Measurements from ENCODE around the gene LRFN5. TPM values are rescaled to one million over a fixed set of nuclear protein-coding genes. Genes with fewer than 3 reads are reported as not detected.

LRFN5 gene
- polyA plus RNA-seq, 2 donors, result 0.14 to 0.24 TPM

- no peak overlapping the region for H3K4me3 ChIP-seq (ENCODE audit: low read depth in 1 of 2, low read length in 2 of 2)
- no peaks in the 10 kb centered on the region for H3K36me3 ChIP-seq (ENCODE audit: control insufficient read depth in 2 of 2, insufficient read depth in 2 of 2, low read length in 1 of 2)
- whole genome bisulfite sequencing, 2 donors, result 65 to 69% methylated on average over 5 of the region's 5 CpGs
- H3K4me1 ChIP-seq (ENCODE audit: control insufficient read depth in 2 of 2, insufficient read depth in 2 of 2, low read length in 1 of 2), result no peaks in the 10 kb centered on the region
- H3K27me3 ChIP-seq (ENCODE audit: control insufficient read depth in 1 of 2, insufficient read depth in 2 of 2, low read length in 2 of 2), result no peaks in the 10 kb centered on the region
- no peak overlapping the region for H3K27ac ChIP-seq (ENCODE audit: low read depth in 2 of 2, low read length in 1 of 2)
- H3K9me3 ChIP-seq (ENCODE audit: control insufficient read depth in 2 of 2, insufficient read depth in 1 of 2, low read depth in 1 of 2, low read length in 1 of 2), result peaks cover 0 to 3% of the 10 kb centered on the region in 2 donors
Measured at GRCh38 chr14:41806366-41806975, 199.8 kb downstream of the LRFN5 start.

DNA sequence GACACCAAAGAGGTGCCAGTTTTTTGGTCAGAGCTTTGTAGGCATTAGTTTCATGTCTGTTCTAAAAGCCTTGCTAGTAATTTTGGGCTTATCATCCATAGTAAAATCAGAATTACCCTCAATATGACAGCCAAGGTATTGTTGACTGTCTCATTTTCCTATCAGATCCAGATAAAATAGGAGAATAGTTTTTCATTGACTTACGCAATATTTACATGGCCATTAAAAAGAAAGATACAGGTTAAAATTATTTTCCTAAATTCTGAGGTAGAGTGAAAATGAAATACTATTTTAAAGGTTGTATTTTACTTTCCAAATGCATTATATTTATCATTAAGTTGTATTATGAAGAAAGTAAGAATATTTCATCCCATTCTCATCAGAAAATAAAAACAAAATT lies 203.7 kb downstream of the LRFN5 start:
- Histone ChIP-seq H3K9me3 (ENCODE audit: control insufficient read depth in 2 of 2, insufficient read depth in 1 of 2, low read depth in 1 of 2, low read length in 1 of 2) (no peaks in the 10 kb centered on the region), H3K27ac (ENCODE audit: low read depth in 2 of 2, low read length in 1 of 2) (no peak overlapping the region), H3K4me1 (ENCODE audit: control insufficient read depth in 2 of 2, insufficient read depth in 2 of 2, low read length in 1 of 2) (no peaks in the 10 kb centered on the region), H3K36me3 (ENCODE audit: control insufficient read depth in 2 of 2, insufficient read depth in 2 of 2, low read length in 1 of 2) (no peaks in the 10 kb centered on the region), H3K27me3 (ENCODE audit: control insufficient read depth in 1 of 2, insufficient read depth in 2 of 2, low read length in 2 of 2) (no peaks in the 10 kb centered on the region), H3K4me3 (ENCODE audit: low read depth in 1 of 2, low read length in 2 of 2) (no peak overlapping the region)
- 82 to 95% methylated on average over 1 of the region's 1 CpG for WGBS, 2 donors

GRCh38 chr14:41817626-41818025 lies 210.9 kb downstream of the LRFN5 start:
- Histone ChIP-seq H3K27me3 (ENCODE audit: control insufficient read depth in 1 of 2, insufficient read depth in 2 of 2, low read length in 2 of 2) (no peaks in the 10 kb centered on the region), H3K9me3 (ENCODE audit: control insufficient read depth in 2 of 2, insufficient read depth in 1 of 2, low read depth in 1 of 2, low read length in 1 of 2) (no peaks in the 10 kb centered on the region), H3K36me3 (ENCODE audit: control insufficient read depth in 2 of 2, insufficient read depth in 2 of 2, low read length in 1 of 2) (no peaks in the 10 kb centered on the region), H3K27ac (ENCODE audit: low read depth in 2 of 2, low read length in 1 of 2) (no peak overlapping the region), H3K4me1 (ENCODE audit: control insufficient read depth in 2 of 2, insufficient read depth in 2 of 2, low read length in 1 of 2) (no peaks in the 10 kb centered on the region), H3K4me3 (ENCODE audit: low read depth in 1 of 2, low read length in 2 of 2) (no peak overlapping the region)
- WGBS, 2 donors, result 67 to 78% methylated on average over 1 of the region's 1 CpG

DNA sequence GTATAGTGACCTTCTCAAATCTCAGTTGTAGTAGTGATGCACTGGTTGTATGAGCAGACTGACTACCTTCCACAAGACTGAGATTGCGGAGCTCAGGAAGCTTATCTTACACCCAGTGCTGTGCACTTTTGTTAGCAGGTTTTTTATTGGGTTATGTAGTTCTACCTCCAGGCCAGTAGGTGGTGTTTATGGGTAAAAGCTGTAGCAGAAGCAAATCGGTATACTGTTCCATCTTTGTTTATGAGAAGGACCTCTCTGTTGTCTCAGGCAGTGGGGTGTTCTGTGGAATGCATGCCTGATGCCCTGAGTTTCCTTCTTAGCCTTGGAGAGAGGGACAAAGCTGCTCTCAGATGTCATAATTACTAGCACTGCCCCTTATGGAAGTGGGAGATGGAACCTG lies 217.8 kb downstream of the LRFN5 start:
- no peaks in the 10 kb centered on the region for H3K27me3 ChIP-seq (ENCODE audit: control insufficient read depth in 1 of 2, insufficient read depth in 2 of 2, low read length in 2 of 2)
- peaks cover 3 to 4% of the 10 kb centered on the region in 2 donors for H3K9me3 ChIP-seq (ENCODE audit: control insufficient read depth in 2 of 2, insufficient read depth in 1 of 2, low read depth in 1 of 2, low read length in 1 of 2)
- H3K4me3 ChIP-seq (ENCODE audit: low read depth in 1 of 2, low read length in 2 of 2), result no peak overlapping the region
- 88 to 92% methylated on average over 2 of the region's 2 CpGs for WGBS, 2 donors
- no peaks in the 10 kb centered on the region for H3K4me1 ChIP-seq (ENCODE audit: control insufficient read depth in 2 of 2, insufficient read depth in 2 of 2, low read length in 1 of 2)
- no peaks in the 10 kb centered on the region for H3K36me3 ChIP-seq (ENCODE audit: control insufficient read depth in 2 of 2, insufficient read depth in 2 of 2, low read length in 1 of 2)
- H3K27ac ChIP-seq (ENCODE audit: low read depth in 2 of 2, low read length in 1 of 2), result no peak overlapping the region

DNA sequence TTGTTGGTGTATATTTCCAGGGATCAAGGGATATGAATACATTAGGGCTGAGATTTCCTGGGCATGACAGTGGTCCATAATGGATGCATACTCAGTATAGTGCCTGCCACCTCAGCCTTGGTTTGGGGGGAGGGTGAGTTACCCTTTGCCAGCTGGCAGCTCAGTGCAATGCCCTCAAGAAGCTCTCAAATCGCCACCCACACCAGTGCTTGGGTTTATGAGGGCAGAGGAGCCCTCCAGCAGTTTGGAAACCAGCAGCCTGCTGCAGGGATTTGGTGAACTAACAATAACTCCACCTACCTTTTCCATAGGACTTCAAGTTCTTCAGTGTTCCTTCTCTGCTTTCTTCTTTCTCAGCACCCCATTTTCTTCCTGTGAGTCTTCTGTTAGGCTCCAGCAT lies 218.9 kb downstream of the LRFN5 start:
- H3K36me3 ChIP-seq (ENCODE audit: control insufficient read depth in 2 of 2, insufficient read depth in 2 of 2, low read length in 1 of 2), result no peaks in the 10 kb centered on the region
- H3K27me3 ChIP-seq (ENCODE audit: control insufficient read depth in 1 of 2, insufficient read depth in 2 of 2, low read length in 2 of 2), result no peaks in the 10 kb centered on the region
- H3K27ac ChIP-seq (ENCODE audit: low read depth in 2 of 2, low read length in 1 of 2), result no peak overlapping the region
- no peaks in the 10 kb centered on the region for H3K4me1 ChIP-seq (ENCODE audit: control insufficient read depth in 2 of 2, insufficient read depth in 2 of 2, low read length in 1 of 2)
- WGBS, 2 donors, result 67 to 74% methylated on average over 1 of the region's 1 CpG
- peaks cover 3 to 4% of the 10 kb centered on the region in 2 donors for H3K9me3 ChIP-seq (ENCODE audit: control insufficient read depth in 2 of 2, insufficient read depth in 1 of 2, low read depth in 1 of 2, low read length in 1 of 2)
- no peak overlapping the region for H3K4me3 ChIP-seq (ENCODE audit: low read depth in 1 of 2, low read length in 2 of 2)

- Histone ChIP-seq H3K4me1 (ENCODE audit: control insufficient read depth in 2 of 2, insufficient read depth in 2 of 2, low read length in 1 of 2) (no peaks in the 10 kb centered on the region), H3K27ac (ENCODE audit: low read depth in 2 of 2, low read length in 1 of 2) (no peak overlapping the region), H3K9me3 (ENCODE audit: control insufficient read depth in 2 of 2, insufficient read depth in 1 of 2, low read depth in 1 of 2, low read length in 1 of 2) (peaks cover 0 to 2% of the 10 kb centered on the region in 2 donors), H3K4me3 (ENCODE audit: low read depth in 1 of 2, low read length in 2 of 2) (no peak overlapping the region), H3K27me3 (ENCODE audit: control insufficient read depth in 1 of 2, insufficient read depth in 2 of 2, low read length in 2 of 2) (no peaks in the 10 kb centered on the region), H3K36me3 (ENCODE audit: control insufficient read depth in 2 of 2, insufficient read depth in 2 of 2, low read length in 1 of 2) (no peaks in the 10 kb centered on the region)
- 28 to 37% methylated on average over 2 of the region's 2 CpGs for WGBS, 2 donors
Measured at GRCh38 chr14:41830714-41831406, 224.2 kb downstream of the LRFN5 start.

- Histone ChIP-seq H3K27ac (ENCODE audit: low read depth in 2 of 2, low read length in 1 of 2) (no peak overlapping the region), H3K36me3 (ENCODE audit: control insufficient read depth in 2 of 2, insufficient read depth in 2 of 2, low read length in 1 of 2) (no peaks in the 10 kb centered on the region), H3K27me3 (ENCODE audit: control insufficient read depth in 1 of 2, insufficient read depth in 2 of 2, low read length in 2 of 2) (no peaks in the 10 kb centered on the region), H3K9me3 (ENCODE audit: control insufficient read depth in 2 of 2, insufficient read depth in 1 of 2, low read depth in 1 of 2, low read length in 1 of 2) (peaks cover 0 to under 1% of the 10 kb centered on the region in 2 donors), H3K4me3 (ENCODE audit: low read depth in 1 of 2, low read length in 2 of 2) (no peak overlapping the region), H3K4me1 (ENCODE audit: control insufficient read depth in 2 of 2, insufficient read depth in 2 of 2, low read length in 1 of 2) (no peaks in the 10 kb centered on the region)
- WGBS, 2 donors, result 64 to 69% methylated on average over 2 of the region's 2 CpGs
Measured at GRCh38 chr14:41839661-41840060, 233.0 kb downstream of the LRFN5 start.

DNA sequence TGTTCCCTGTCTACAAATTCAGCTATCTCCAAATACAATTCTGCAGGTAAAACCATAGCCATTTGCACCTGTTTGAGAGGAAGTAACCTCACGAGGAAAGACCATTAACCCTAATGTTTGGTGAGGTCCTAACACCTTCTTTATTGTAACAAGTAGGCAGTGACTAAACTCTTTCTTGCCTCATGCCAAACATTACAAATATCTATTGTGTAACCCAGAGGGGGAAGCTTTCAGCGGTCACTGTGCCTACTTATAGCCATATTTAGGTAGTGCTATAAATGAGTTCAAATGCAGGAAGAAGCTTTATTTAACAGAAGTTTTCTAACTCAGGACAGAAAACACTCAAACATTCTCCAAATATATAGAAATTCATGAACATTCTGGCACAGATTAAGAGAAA lies 252.7 kb downstream of the LRFN5 start:
- Histone ChIP-seq H3K4me1 (ENCODE audit: control insufficient read depth in 2 of 2, insufficient read depth in 2 of 2, low read length in 1 of 2) (no peaks in the 10 kb centered on the region), H3K9me3 (ENCODE audit: control insufficient read depth in 2 of 2, insufficient read depth in 1 of 2, low read depth in 1 of 2, low read length in 1 of 2) (peaks cover 0 to 3% of the 10 kb centered on the region in 2 donors), H3K36me3 (ENCODE audit: control insufficient read depth in 2 of 2, insufficient read depth in 2 of 2, low read length in 1 of 2) (no peaks in the 10 kb centered on the region), H3K4me3 (ENCODE audit: low read depth in 1 of 2, low read length in 2 of 2) (no peak overlapping the region), H3K27ac (ENCODE audit: low read depth in 2 of 2, low read length in 1 of 2) (no peak overlapping the region), H3K27me3 (ENCODE audit: control insufficient read depth in 1 of 2, insufficient read depth in 2 of 2, low read length in 2 of 2) (no peaks in the 10 kb centered on the region)
- WGBS, 2 donors, result 54 to 55% methylated on average over 2 of the region's 2 CpGs

GRCh38 chr14:41860586-41860985 lies 253.9 kb downstream of the LRFN5 start:
- no peak overlapping the region for H3K4me3 ChIP-seq (ENCODE audit: low read depth in 1 of 2, low read length in 2 of 2)
- H3K36me3 ChIP-seq (ENCODE audit: control insufficient read depth in 2 of 2, insufficient read depth in 2 of 2, low read length in 1 of 2), result no peaks in the 10 kb centered on the region
- no peaks in the 10 kb centered on the region for H3K4me1 ChIP-seq (ENCODE audit: control insufficient read depth in 2 of 2, insufficient read depth in 2 of 2, low read length in 1 of 2)
- H3K27me3 ChIP-seq (ENCODE audit: control insufficient read depth in 1 of 2, insufficient read depth in 2 of 2, low read length in 2 of 2), result no peaks in the 10 kb centered on the region
- 32 to 37% methylated on average over 1 of the region's 1 CpG for WGBS, 2 donors
- H3K27ac ChIP-seq (ENCODE audit: low read depth in 2 of 2, low read length in 1 of 2), result no peak overlapping the region
- H3K9me3 ChIP-seq (ENCODE audit: control insufficient read depth in 2 of 2, insufficient read depth in 1 of 2, low read depth in 1 of 2, low read length in 1 of 2), result peaks cover 0 to 3% of the 10 kb centered on the region in 2 donors

DNA sequence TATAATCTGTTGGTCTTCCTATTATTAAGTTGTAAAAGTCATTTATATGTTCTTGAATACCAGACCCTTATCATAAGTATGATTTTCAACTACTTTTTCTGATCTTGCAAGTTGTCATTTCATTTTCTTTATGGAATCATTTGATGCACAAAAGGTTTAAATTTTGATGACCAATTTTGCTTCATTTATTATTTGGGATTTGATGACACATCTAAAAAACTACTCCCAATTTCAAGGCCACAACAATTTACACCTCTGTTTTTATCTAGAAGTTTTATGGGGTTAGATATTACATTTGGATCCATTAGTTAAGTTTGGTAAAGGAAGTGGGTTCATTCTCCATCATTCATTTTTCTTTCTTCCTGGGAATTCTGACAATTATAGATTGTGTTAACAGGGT lies 259.2 kb downstream of the LRFN5 start:
- Histone ChIP-seq H3K9me3 (ENCODE audit: control insufficient read depth in 2 of 2, insufficient read depth in 1 of 2, low read depth in 1 of 2, low read length in 1 of 2) (peaks cover 2 to 3% of the 10 kb centered on the region in 2 donors), H3K27me3 (ENCODE audit: control insufficient read depth in 1 of 2, insufficient read depth in 2 of 2, low read length in 2 of 2) (no peaks in the 10 kb centered on the region), H3K4me1 (ENCODE audit: control insufficient read depth in 2 of 2, insufficient read depth in 2 of 2, low read length in 1 of 2) (no peaks in the 10 kb centered on the region), H3K27ac (ENCODE audit: low read depth in 2 of 2, low read length in 1 of 2) (no peak overlapping the region), H3K4me3 (ENCODE audit: low read depth in 1 of 2, low read length in 2 of 2) (no peak overlapping the region), H3K36me3 (ENCODE audit: control insufficient read depth in 2 of 2, insufficient read depth in 2 of 2, low read length in 1 of 2) (no peaks in the 10 kb centered on the region)

All from esophagus (tissue), 2 donors.